Measurements from ENCODE around the gene BRD4.
A peak's percentile ranks its signal among the peaks of the same experiment; 100 is the strongest.

The BRD4 gene

GRCh38 chr19:15198951-15199660, 133.2 kb downstream of the BRD4 start:
- Histone ChIP-seq H3K9ac (ENCODE audit: low read depth, low read length, poor library complexity) (peak overlapping the region; percentile 88), H3K36me3 (replicated peaks in 1 of 2; ENCODE audit: control insufficient read depth in 2 of 2, insufficient read depth in 2 of 2, low read length in 2 of 2) (peaks cover 16 to 42% of the 10 kb centered on the region in 2 donors), H2AFZ (ENCODE audit: low read length) (peak overlapping the region; percentile 32), H3K9me3 (replicated peaks in 1 of 2; ENCODE audit: control insufficient read depth in 2 of 2, insufficient read depth in 1 of 2, low read depth in 1 of 2, low read length in 2 of 2) (peaks cover 0 to 5% of the 10 kb centered on the region in 2 donors), H2AK5ac (ENCODE audit: low read depth, low read length) (peak overlapping the region; percentile 68), H3K27me3 (ENCODE audit: control insufficient read depth in 3 of 3, insufficient read depth in 3 of 3, low read depth in 1 of 3, low read length in 3 of 3) (no peaks in the 10 kb centered on the region), H3K18ac (ENCODE audit: low read length) (peak overlapping the region; percentile 13), H3K27ac (replicated peaks; ENCODE audit: low read length) (no peak overlapping the region), H3K4me1 (ENCODE audit: control insufficient read depth in 2 of 2, insufficient read depth in 1 of 2, low read depth in 1 of 2, low read length in 2 of 2) (peaks cover 9 to 17% of the 10 kb centered on the region in 2 donors), H3K23ac (ENCODE audit: low read depth, low read length, poor library complexity) (peak overlapping the region; percentile 4), H4K8ac (ENCODE audit: low read depth, low read length) (no peak overlapping the region), H3K79me1 (ENCODE audit: low read depth, low read length) (peaks cover 21% of the 10 kb centered on the region), H3K4me3 (ENCODE audit: low read length in 2 of 2) (peak overlapping the region; percentile 72 to 77), H2BK5ac (ENCODE audit: low read length) (no peak overlapping the region), H2BK120ac (ENCODE audit: low read depth, low read length) (no peak overlapping the region), H3K14ac (ENCODE audit: low read length) (peak overlapping the region; percentile 56), H3K4ac (ENCODE audit: low read length) (peak overlapping the region; percentile 2), H2BK15ac (ENCODE audit: low read length) (peak overlapping the region; percentile 40), H2BK12ac (ENCODE audit: low read length) (peak overlapping the region; percentile 48), H4K91ac (ENCODE audit: low read depth, low read length, poor library complexity) (peak overlapping the region; percentile 4), H3K4me2 (ENCODE audit: insufficient read depth, low read length, poor library complexity, severe bottlenecking) (peak overlapping the region; percentile 45)
- no CpG with 5 or more reads among the region's 15 CpGs for WGBS, 2 donors (ENCODE audit: extremely low coverage in 2 of 2, insufficient read length in 2 of 2, insufficient replicate concordance in 1 of 2)
- DNase-seq (ENCODE audit: low spot score), result no peak

GRCh38 chr19:15197942-15198341, 134.4 kb downstream of the BRD4 start:
- Histone ChIP-seq H2BK120ac (ENCODE audit: low read depth, low read length) (no peak overlapping the region), H3K4ac (ENCODE audit: low read length) (no peak overlapping the region), H4K8ac (ENCODE audit: low read depth, low read length) (no peak overlapping the region)

GRCh38 chr19:15197275-15197941, 134.9 kb downstream of the BRD4 start:
- Histone ChIP-seq H2AFZ (ENCODE audit: low read length) (no peak overlapping the region), H2BK5ac (ENCODE audit: low read length) (no peak overlapping the region), H3K4me1 (ENCODE audit: control insufficient read depth in 2 of 2, insufficient read depth in 1 of 2, low read depth in 1 of 2, low read length in 2 of 2) (peaks cover 11 to 17% of the 10 kb centered on the region in 2 donors), H3K27me3 (ENCODE audit: control insufficient read depth in 3 of 3, insufficient read depth in 3 of 3, low read depth in 1 of 3, low read length in 3 of 3) (no peaks in the 10 kb centered on the region), H3K9ac (ENCODE audit: low read depth, low read length, poor library complexity) (peak overlapping the region; percentile 50), H2BK12ac (ENCODE audit: low read length) (no peak overlapping the region), H3K79me1 (ENCODE audit: low read depth, low read length) (peaks cover 25% of the 10 kb centered on the region), H3K4me3 (ENCODE audit: low read length in 2 of 2) (no peak overlapping the region), H4K8ac (ENCODE audit: low read depth, low read length) (no peak overlapping the region), H2BK120ac (ENCODE audit: low read depth, low read length) (no peak overlapping the region), H3K27ac (replicated peaks; ENCODE audit: low read length) (no peak overlapping the region), H3K14ac (ENCODE audit: low read length) (no peak overlapping the region), H3K4ac (ENCODE audit: low read length) (no peak overlapping the region), H2BK15ac (ENCODE audit: low read length) (no peak overlapping the region), H3K18ac (ENCODE audit: low read length) (no peak overlapping the region), H3K23ac (ENCODE audit: low read depth, low read length, poor library complexity) (no peak overlapping the region), H3K9me3 (replicated peaks in 1 of 2; ENCODE audit: control insufficient read depth in 2 of 2, insufficient read depth in 1 of 2, low read depth in 1 of 2, low read length in 2 of 2) (peaks cover 0 to 5% of the 10 kb centered on the region in 2 donors), H3K4me2 (ENCODE audit: insufficient read depth, low read length, poor library complexity, severe bottlenecking) (no peak overlapping the region), H4K91ac (ENCODE audit: low read depth, low read length, poor library complexity) (no peak overlapping the region), H3K36me3 (replicated peaks in 1 of 2; ENCODE audit: control insufficient read depth in 2 of 2, insufficient read depth in 2 of 2, low read length in 2 of 2) (peaks cover 27 to 55% of the 10 kb centered on the region in 2 donors), H2AK5ac (ENCODE audit: low read depth, low read length) (peak overlapping the region; percentile 28)
- no CpG with 5 or more reads among the region's 14 CpGs for WGBS, 2 donors (ENCODE audit: extremely low coverage in 2 of 2, insufficient read length in 2 of 2, insufficient replicate concordance in 1 of 2)
- DNase-seq (ENCODE audit: low spot score), result no peak

More at GRCh38 chr19:15197942-15198341, 134.4 kb downstream of the BRD4 start:
- DNase-seq (ENCODE audit: low spot score), result no peak
- no peak overlapping the region for H3K9ac ChIP-seq (ENCODE audit: low read depth, low read length, poor library complexity)
- no peak overlapping the region for H4K91ac ChIP-seq (ENCODE audit: low read depth, low read length, poor library complexity)
- H2BK5ac ChIP-seq (ENCODE audit: low read length), result no peak overlapping the region
- peak overlapping the region in 1 of 2 donors; percentile 60 for H3K4me3 ChIP-seq (ENCODE audit: low read length in 2 of 2)
- H2AK5ac ChIP-seq (ENCODE audit: low read depth, low read length), result no peak overlapping the region
- H2AFZ ChIP-seq (ENCODE audit: low read length), result no peak overlapping the region
- H3K79me1 ChIP-seq (ENCODE audit: low read depth, low read length), result peaks cover 22% of the 10 kb centered on the region
- peaks cover 11 to 17% of the 10 kb centered on the region in 2 donors for H3K4me1 ChIP-seq (ENCODE audit: control insufficient read depth in 2 of 2, insufficient read depth in 1 of 2, low read depth in 1 of 2, low read length in 2 of 2)
- H3K9me3 ChIP-seq (replicated peaks in 1 of 2; ENCODE audit: control insufficient read depth in 2 of 2, insufficient read depth in 1 of 2, low read depth in 1 of 2, low read length in 2 of 2), result peaks cover 0 to 5% of the 10 kb centered on the region in 2 donors
- H3K27me3 ChIP-seq (ENCODE audit: control insufficient read depth in 3 of 3, insufficient read depth in 3 of 3, low read depth in 1 of 3, low read length in 3 of 3), result no peaks in the 10 kb centered on the region
- no peak overlapping the region for H3K18ac ChIP-seq (ENCODE audit: low read length)
- no peak overlapping the region for H2BK12ac ChIP-seq (ENCODE audit: low read length)
- H3K27ac ChIP-seq (replicated peaks; ENCODE audit: low read length), result no peak overlapping the region
- H3K14ac ChIP-seq (ENCODE audit: low read length), result no peak overlapping the region
- peaks cover 22 to 50% of the 10 kb centered on the region in 2 donors for H3K36me3 ChIP-seq (replicated peaks in 1 of 2; ENCODE audit: control insufficient read depth in 2 of 2, insufficient read depth in 2 of 2, low read length in 2 of 2)
- WGBS, 2 donors (ENCODE audit: extremely low coverage in 2 of 2, insufficient read length in 2 of 2, insufficient replicate concordance in 1 of 2), result no CpG with 5 or more reads among the region's 8 CpGs
- no peak overlapping the region for H2BK15ac ChIP-seq (ENCODE audit: low read length)
- H3K4me2 ChIP-seq (ENCODE audit: insufficient read depth, low read length, poor library complexity, severe bottlenecking), result no peak overlapping the region
- no peak overlapping the region for H3K23ac ChIP-seq (ENCODE audit: low read depth, low read length, poor library complexity)

- H2AK5ac ChIP-seq (ENCODE audit: low read depth, low read length), result no peak overlapping the region
- H3K36me3 ChIP-seq (replicated peaks in 1 of 2; ENCODE audit: control insufficient read depth in 2 of 2, insufficient read depth in 2 of 2, low read length in 2 of 2), result peaks cover 37 to 64% of the 10 kb centered on the region in 2 donors
- H3K4me3 ChIP-seq (ENCODE audit: low read length in 2 of 2), result no peak overlapping the region
- H3K14ac ChIP-seq (ENCODE audit: low read length), result no peak overlapping the region
- peaks cover 0 to 5% of the 10 kb centered on the region in 2 donors for H3K9me3 ChIP-seq (replicated peaks in 1 of 2; ENCODE audit: control insufficient read depth in 2 of 2, insufficient read depth in 1 of 2, low read depth in 1 of 2, low read length in 2 of 2)
- H3K79me1 ChIP-seq (ENCODE audit: low read depth, low read length), result peaks cover 35% of the 10 kb centered on the region
- H3K18ac ChIP-seq (ENCODE audit: low read length), result no peak overlapping the region
- no peak for DNase-seq (ENCODE audit: low spot score)
- no peak overlapping the region for H3K9ac ChIP-seq (ENCODE audit: low read depth, low read length, poor library complexity)
- H2BK15ac ChIP-seq (ENCODE audit: low read length), result no peak overlapping the region
- H3K27ac ChIP-seq (replicated peaks; ENCODE audit: low read length), result no peak overlapping the region
- H3K4me2 ChIP-seq (ENCODE audit: insufficient read depth, low read length, poor library complexity, severe bottlenecking), result peak overlapping the region; percentile 57
- H4K8ac ChIP-seq (ENCODE audit: low read depth, low read length), result peak overlapping the region; percentile 43
- no peak overlapping the region for H2AFZ ChIP-seq (ENCODE audit: low read length)
- no peak overlapping the region for H2BK12ac ChIP-seq (ENCODE audit: low read length)
- no peak overlapping the region for H3K4ac ChIP-seq (ENCODE audit: low read length)
- no peak overlapping the region for H3K23ac ChIP-seq (ENCODE audit: low read depth, low read length, poor library complexity)
- H3K27me3 ChIP-seq (ENCODE audit: control insufficient read depth in 3 of 3, insufficient read depth in 3 of 3, low read depth in 1 of 3, low read length in 3 of 3), result no peaks in the 10 kb centered on the region
- H2BK120ac ChIP-seq (ENCODE audit: low read depth, low read length), result no peak overlapping the region
- H2BK5ac ChIP-seq (ENCODE audit: low read length), result no peak overlapping the region
- no CpG with 5 or more reads among the region's 4 CpGs for whole genome bisulfite sequencing, 2 donors (ENCODE audit: extremely low coverage in 2 of 2, insufficient read length in 2 of 2, insufficient replicate concordance in 1 of 2)
- no peak overlapping the region for H4K91ac ChIP-seq (ENCODE audit: low read depth, low read length, poor library complexity)
- peaks cover 11 to 17% of the 10 kb centered on the region in 2 donors for H3K4me1 ChIP-seq (ENCODE audit: control insufficient read depth in 2 of 2, insufficient read depth in 1 of 2, low read depth in 1 of 2, low read length in 2 of 2)
Measured at GRCh38 chr19:15196360-15197005, 135.9 kb downstream of the BRD4 start.
